Measurements from ENCODE around the gene ADD2.
"Not testable (repeated sequence)": the region's sequence is repeated elsewhere in the genome, so short reads cannot be mapped to it uniquely, and the experiment has no call there.

ADD2 gene

GRCh38 chr2:70670202-70670601 is 97.8 kb downstream of the ADD2 start:
- no peak for DNase-seq

- DNase-seq, result no peak
Observed at GRCh38 chr2:70668911-70669310, 99.1 kb downstream of the ADD2 start.

DNA sequence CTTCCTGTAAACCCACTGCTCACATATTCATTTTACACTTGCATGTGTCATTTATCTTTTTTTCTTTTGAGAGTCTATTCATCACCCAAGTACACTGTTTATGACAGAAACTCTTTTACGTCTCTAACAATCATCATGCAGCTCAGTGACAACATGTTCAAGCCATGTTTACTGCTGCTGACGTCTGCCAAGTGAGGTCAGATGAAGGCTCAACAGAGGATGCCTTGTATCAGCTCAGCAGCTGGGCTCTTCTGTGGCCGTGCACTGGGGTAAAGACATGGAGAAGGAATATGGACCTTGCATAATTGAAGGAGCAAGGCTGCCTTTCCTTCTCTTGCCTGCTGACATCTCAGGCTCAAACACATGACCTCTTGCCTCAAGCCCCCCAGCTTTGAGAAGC is 99.6 kb downstream of the ADD2 start:
- DNase-seq, result no peak

- DNase-seq, result no peak
Observed at GRCh38 chr2:70664525-70664924, 103.5 kb downstream of the ADD2 start.

- no peak for DNase-seq
Observed at GRCh38 chr2:70663411-70663810, 104.6 kb downstream of the ADD2 start.

DNA sequence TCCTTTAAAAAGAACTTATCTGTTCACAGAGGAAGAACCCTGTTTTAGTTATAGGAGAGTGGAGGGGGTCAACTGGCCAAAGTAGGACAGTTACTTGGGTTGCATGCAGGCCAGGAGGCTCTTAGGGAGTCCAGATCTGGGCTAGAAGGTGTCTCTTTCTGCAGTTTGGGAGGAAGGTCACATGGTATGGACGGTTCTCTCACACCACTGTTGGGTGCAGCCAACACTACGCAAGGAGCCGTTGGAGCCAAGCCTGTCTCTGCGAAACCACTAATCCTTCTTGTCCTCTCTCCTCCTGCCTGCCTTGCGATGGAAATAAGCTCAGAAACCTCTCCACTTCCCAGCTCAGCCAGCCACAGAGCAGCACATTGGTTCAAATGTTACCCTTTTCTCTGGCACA is 108.4 kb downstream of the ADD2 start:
- no peak for DNase-seq

- no peak for DNase-seq
Observed at GRCh38 chr2:70658476-70658875, 109.5 kb downstream of the ADD2 start.

DNA sequence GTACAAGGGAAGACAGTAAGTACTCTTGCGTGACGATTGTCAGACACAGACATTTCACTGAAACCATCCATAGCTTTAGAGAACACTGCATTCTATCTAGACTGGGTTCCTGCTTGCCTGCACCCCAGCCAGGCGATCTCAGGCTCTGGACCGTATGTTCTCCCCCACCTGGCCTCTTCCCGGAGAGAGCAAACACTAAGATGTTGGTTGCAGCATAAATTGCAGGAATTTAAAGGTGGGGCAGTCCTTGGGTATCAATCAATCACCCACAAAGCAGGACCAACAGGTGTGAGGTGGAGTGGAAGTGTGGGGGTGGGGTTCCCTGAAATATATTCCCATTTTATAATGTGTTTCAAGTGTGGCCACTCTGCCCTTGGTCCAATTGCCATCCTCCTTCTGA is 110.8 kb downstream of the ADD2 start:
- no peak for DNase-seq

DNA sequence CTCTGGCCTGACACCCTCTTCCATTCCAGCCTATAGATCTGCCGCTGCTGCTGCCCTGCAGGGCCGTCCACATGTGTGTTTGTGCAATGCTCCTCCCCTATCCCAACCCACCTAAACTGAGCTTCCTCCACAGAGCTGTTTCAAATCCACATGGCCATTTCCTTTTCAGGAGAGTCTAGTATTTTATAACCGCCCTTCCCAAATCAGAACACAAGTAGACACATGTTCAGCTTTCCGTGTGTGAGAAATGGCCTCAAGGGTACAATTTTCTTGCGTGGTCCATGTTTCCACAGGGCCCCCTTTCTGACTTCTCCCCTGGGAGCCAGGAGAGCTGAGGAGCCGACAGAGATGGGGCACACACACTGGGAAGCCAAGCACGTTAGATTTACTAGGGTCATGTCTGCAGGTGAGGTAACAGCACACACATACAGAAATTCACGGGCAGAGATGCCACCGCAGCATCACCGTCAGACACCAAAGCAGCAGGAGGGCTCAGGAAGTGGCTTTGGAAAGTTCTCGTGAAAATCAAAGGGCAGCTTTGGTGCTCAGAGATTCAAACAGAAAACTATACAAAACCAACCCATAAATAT is 111.5 kb downstream of the ADD2 start:
- no peak for DNase-seq

DNA sequence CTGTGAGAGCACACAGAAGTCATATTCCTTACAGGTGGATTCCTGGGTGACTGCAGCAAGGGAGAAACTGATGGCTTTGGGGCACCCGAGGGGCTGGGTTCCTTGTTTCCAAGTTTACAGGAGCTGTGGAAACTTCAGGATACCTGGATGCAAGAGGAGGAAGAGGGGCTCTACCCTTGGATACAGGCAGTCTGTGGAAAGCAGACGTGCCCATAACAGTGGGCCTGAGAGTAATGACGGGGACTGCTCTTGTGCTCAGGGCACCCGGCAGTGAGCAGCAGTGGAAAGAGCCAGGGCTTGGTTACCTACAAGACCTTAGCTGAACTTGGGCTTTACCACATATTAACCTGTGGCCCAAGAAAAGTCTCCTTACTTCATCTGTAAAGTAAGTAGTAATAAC is 112.2 kb downstream of the ADD2 start:
- no peak for DNase-seq

DNA sequence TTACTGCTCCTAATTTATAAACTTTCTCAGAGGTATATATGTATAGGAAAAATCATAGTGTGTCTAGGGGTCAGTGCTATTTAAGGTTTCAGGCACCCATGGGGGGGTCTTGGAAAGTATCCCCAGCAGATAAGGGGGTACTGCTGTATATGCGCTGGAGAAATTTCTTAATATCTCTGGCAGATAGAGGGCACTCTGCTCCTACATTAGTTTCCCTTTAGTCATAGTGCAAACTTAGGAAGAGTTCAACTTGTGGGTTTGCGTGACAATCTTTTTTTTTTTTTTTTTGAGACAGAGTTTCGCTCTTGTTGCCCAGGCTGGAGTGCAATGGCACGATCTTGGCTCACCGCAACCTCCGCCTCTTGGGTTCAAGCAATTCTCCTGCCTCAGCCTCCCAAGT is 112.8 kb downstream of the ADD2 start:
- not testable (repeated sequence) for DNase-seq

GRCh38 chr2:70651727-70652126 is 116.3 kb downstream of the ADD2 start:
- no peak for DNase-seq

DNA sequence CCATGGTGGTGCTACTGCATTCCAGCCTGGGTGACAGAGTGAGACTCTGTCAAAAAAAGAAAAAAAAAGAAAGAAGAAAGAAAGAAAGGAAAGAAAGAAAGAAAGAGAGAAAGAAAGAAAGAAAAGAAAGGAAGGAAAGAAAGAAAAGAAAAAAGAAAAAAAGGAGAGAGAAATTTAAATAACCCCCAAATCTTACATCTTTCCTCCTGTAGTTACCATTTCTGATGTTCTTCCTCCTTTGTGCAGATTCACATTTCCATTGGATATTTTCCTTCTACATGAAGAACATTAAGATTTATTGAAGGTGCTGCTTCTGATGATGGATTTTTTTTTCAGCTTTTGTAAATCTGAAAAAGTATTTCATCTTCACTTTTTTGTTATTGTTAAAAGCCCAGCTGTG is 117.0 kb downstream of the ADD2 start:
- no peak for DNase-seq

DNA sequence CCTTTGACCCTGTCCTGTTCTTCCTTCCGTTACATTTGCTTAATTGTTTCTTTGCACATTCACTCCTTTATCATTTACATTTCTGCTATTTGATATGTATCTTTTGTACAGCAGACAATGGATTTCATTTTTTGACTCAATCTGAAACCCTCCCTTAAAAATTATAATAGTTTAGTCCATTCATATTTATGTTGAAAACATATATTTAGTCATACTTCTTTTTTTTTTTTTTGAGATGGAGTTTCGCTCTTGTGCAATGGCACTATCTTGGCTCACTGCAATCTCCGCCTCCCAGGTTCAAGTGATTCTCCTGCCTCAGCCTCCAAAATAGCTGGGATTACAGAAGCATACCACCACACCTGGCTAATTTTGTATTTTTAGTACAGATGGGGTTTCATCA is 119.0 kb downstream of the ADD2 start:
- no peak for DNase-seq

- no peak for DNase-seq
Observed at GRCh38 chr2:70647873-70648481, 120.0 kb downstream of the ADD2 start.

GRCh38 chr2:70646420-70646818 is 121.6 kb downstream of the ADD2 start:
- no peak for DNase-seq

- no peak for DNase-seq
Observed at GRCh38 chr2:70645733-70646419, 122.1 kb downstream of the ADD2 start.

GRCh38 chr2:70643715-70644114 is 124.3 kb downstream of the ADD2 start:
- DNase-seq, result no peak

GRCh38 chr2:70641263-70641784 is 126.7 kb downstream of the ADD2 start:
- no peak for DNase-seq

DNA sequence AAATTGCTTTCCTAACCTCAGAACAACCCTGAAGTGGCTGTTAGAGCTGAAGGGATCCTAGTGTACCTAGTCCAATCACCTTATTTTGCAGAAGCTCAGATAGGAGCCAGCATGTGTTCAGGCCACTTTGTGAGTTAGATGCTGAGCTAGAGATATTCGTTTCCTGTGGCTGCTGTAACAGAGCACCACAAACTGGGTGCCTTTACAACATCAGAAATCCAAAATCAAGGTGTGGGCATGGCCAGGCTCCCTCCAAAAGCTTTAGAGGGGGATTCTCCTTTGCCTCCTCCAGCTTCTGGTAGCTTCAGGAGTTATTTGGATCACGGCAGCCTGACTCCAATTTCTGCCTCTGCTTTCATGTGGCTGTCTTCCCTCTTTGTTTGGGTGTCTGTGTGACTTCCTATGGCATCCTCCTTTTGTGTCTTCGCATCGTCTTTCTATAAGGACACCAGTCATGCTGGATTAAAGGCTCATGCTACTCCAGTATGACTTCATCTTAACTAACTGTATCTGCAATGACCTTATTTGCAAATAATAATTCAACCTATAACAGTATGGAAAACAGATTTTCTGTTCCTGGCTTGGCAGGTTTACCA is 128.1 kb downstream of the ADD2 start:
- DNase-seq, result no peak

- DNase-seq, result no peak
Observed at GRCh38 chr2:70638561-70638960, 129.4 kb downstream of the ADD2 start.

GRCh38 chr2:70633508-70633907 is 134.5 kb downstream of the ADD2 start:
- DNase-seq, result no peak

GRCh38 chr2:70632966-70633365 is 135.0 kb downstream of the ADD2 start:
- DNase-seq, result no peak

DNA sequence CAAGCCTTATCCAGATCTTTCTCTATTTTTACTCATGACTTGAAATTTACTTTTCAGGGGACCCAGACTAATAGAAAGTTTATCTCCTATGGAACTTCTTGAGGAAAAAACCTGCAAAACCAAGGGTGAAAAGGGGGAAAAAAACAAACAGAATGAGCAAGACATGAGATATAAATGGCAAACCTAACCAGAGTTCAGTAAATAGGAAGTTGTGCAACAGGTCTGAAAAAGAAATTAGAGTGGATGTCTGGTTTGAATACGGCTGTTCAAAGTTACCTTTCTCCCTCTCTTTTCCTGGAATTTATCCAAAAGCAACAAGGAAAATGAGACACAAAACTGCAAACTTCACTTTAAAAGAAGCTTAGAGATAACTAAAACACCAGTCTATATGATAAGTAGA is 135.6 kb downstream of the ADD2 start:
- DNase-seq, result no peak

All from T1000 (cell line).